ENCODE results near the gene SYNDIG1.

The SYNDIG1 gene

DNA sequence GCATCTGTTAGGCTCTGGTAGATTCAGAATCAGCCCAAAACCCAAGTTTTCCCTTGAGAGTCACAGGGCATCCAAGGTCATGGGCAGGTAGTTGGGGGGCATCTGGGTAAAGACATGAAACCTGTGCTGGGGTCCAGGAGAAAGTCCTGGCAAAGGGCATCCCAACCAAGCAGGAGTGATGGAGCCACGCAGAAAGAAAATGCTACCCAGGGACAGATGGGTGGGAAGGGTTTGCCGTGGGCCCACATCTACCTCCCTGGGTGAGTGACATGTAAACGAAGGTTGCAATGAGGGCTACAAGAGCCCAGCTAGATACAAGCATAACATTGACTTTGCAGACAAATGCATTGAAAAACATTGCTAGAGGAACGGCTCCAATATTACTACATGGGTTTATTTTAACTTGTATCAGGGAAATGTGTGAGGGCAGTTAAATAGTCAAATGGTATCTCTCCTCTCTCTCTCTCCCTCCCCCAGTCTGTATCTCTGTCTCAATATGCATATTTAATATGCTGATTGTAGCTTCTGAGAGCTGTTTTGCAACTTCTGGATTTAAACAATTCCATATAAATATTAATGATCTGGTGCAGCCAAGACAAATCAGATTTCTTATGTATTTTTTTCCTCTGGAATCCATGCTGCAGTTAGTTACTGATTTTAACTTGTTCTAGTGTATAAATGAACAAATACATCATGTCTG is 135.7 kb downstream of the SYNDIG1 start:
- H3K4me3 ChIP-seq (replicated peaks; ENCODE audit: low read depth, low read length), result no peak overlapping the region
- no peak for DNase-seq (ENCODE audit: low read depth)
- TF ChIP-seq, protein P1, sequence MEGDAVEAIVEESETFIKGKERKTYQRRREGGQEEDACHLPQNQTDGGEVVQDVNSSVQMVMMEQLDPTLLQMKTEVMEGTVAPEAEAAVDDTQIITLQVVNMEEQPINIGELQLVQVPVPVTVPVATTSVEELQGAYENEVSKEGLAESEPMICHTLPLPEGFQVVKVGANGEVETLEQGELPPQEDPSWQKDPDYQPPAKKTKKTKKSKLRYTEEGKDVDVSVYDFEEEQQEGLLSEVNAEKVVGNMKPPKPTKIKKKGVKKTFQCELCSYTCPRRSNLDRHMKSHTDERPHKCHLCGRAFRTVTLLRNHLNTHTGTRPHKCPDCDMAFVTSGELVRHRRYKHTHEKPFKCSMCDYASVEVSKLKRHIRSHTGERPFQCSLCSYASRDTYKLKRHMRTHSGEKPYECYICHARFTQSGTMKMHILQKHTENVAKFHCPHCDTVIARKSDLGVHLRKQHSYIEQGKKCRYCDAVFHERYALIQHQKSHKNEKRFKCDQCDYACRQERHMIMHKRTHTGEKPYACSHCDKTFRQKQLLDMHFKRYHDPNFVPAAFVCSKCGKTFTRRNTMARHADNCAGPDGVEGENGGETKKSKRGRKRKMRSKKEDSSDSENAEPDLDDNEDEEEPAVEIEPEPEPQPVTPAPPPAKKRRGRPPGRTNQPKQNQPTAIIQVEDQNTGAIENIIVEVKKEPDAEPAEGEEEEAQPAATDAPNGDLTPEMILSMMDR (IDR thresholded peaks at IDR 0.05; ENCODE audit: low read length, missing control alignments), result no peak

DNA sequence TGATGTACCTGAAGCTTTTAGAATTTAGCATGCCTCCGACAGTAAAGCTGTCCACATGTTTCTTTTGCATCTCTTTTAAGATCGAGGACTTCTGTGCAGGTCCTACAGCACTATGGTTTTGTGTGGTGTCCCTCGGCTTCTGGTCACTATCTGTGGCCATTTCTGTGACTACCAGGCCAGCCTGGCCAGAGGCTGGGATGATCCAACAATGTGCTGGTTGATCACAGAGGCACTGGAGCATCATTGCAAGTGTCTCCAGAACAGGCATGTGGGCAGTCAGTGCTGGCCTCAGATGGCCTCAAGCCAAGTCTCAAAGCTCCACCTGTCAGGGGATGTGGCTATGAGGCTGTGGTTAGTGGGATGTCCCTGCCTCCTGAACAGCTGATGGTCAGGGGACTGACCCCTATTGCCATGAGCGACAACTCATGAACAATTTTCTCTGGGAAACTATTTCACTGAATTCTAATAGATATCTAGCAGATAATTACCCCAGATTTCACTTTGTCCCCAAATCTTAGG is 136.6 kb downstream of the SYNDIG1 start:
- DNase-seq (ENCODE audit: low read depth), result no peak
- TF ChIP-seq, protein P1 (IDR thresholded peaks at IDR 0.05; ENCODE audit: low read length, missing control alignments), result no peak
- no peak overlapping the region for H3K4me3 ChIP-seq (replicated peaks; ENCODE audit: low read depth, low read length)

DNA sequence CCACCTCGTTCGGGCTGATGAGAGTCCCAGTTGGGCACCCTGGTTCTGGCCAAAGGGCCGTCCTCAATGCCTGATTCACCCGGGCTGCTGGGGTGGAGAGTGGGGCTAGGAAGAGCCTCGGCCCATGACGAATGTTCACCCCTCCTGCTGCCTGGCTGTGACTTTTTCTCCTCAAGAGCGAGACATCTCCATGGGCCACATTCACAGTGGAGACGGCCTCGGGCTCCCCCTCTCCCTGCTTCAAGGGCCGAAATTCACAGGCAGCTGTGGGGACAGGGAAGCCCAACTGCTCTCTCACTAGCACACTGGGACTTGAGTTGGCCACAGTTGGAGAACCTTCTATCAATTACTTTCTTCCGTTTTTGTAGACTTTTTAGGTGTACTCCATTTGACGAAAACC is 138.0 kb downstream of the SYNDIG1 start:
- TF ChIP-seq, protein P1 (IDR thresholded peaks at IDR 0.05; ENCODE audit: low read length, missing control alignments), result no peak
- no peak for DNase-seq (ENCODE audit: low read depth)
- H3K4me3 ChIP-seq (replicated peaks; ENCODE audit: low read depth, low read length), result no peak overlapping the region

DNA sequence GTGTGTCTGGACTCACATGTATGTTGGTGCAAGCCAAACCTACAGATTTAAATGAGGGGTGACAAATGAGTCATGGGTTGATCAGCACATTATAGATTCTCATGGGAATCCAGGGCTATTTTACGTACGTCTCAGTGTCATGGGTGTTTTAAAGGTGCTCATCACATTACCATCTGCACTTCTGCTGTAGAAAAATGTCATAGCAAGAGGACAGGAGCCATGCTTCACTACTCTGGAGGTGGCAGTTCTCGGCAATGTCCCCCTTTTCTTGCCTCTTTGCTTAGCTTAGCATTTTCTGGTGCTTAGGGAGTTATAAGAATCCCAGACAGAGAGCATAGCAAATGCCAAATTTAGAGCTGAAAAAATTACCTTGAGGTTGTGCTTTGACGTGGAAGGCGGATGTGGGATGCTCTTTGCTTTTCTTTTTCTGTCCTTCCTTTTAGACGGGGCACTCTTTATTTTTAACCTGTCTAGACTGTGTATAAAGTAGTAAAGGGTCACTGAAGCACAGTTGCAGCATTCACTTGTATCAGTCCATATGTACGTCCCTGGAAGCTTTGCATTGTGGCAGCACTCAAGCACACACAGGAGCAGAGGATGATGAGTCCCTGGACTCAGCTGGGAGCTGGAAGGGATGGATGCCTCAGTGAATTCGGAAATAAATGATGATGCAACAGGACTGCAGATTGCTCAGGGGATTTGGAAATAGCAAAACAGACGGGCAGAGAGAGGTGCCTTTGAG is 139.7 kb downstream of the SYNDIG1 start:
- DNase-seq (ENCODE audit: low read depth), result peak; percentile 7
- H3K4me3 ChIP-seq (replicated peaks; ENCODE audit: low read depth, low read length), result no peak overlapping the region
- TF ChIP-seq, protein P1 (IDR thresholded peaks at IDR 0.05; ENCODE audit: low read length, missing control alignments), result no peak

DNA sequence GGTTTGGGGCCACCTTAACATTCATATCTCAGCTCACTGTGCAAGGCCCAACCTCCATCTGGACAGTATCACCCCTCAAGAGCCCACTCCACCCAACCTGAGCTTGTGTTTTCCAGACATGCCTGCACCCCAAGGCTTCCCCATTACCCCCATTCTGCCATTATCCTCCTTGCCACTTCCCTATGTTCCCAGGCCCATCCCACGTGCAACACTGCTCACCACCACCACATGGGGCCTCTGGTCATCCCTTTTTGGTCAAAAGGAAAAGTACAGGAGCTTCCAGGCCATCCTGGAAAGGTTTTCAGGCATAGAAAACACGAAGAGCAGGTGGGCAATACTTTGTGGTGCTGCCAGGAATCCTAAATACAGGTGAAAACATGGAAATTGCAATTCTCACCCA is 140.3 kb downstream of the SYNDIG1 start:
- no peak overlapping the region for H3K4me3 ChIP-seq (replicated peaks; ENCODE audit: low read depth, low read length)
- DNase-seq (ENCODE audit: low read depth), result no peak
- TF ChIP-seq, protein P1 (IDR thresholded peaks at IDR 0.05; ENCODE audit: low read length, missing control alignments), result no peak

DNA sequence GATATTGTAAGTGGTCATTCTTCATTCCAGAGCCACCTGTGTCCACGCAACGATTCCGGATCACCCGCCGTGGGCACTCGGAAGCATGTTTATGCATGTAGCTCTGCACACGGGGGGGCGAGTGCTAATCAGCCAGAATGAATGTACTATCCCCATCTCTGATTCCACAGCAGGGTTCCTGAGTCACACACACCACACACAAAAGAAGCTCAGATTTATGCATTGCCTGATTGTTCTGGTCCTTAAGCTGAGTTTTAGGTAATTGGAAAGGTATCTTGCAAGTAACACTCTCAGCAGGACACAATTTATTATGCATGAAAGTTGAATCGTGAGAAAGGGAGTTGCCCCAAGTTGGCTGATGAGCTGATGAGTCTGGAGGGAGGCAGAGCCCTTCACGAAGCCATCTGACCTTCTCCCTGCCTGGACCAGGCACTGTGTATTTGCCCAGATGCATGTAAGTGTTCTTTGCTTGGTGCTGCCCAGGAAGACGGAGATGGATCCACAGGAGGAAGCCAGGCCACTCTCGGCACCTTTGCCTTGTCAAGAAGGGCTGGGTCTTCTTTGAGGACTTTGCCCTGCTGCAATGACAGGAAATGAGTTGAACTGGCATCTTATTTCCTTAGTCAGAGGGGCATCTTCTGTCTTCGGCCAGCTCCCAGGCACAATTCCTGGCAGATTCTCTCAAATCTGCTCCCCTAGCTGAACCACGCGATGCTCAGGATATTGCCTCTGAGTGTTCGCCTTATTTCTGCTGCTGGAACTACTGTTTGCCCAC is 141.1 kb downstream of the SYNDIG1 start:
- TF ChIP-seq, protein P1 (IDR thresholded peaks at IDR 0.05; ENCODE audit: low read length, missing control alignments), result no peak
- no peak for DNase-seq (ENCODE audit: low read depth)
- no peak overlapping the region for H3K4me3 ChIP-seq (replicated peaks; ENCODE audit: low read depth, low read length)
